ENCODE measurements around the gene ZMAT5.
A peak's percentile ranks its signal among the peaks of the same experiment; 100 is the strongest.

ZMAT5 gene

DNA sequence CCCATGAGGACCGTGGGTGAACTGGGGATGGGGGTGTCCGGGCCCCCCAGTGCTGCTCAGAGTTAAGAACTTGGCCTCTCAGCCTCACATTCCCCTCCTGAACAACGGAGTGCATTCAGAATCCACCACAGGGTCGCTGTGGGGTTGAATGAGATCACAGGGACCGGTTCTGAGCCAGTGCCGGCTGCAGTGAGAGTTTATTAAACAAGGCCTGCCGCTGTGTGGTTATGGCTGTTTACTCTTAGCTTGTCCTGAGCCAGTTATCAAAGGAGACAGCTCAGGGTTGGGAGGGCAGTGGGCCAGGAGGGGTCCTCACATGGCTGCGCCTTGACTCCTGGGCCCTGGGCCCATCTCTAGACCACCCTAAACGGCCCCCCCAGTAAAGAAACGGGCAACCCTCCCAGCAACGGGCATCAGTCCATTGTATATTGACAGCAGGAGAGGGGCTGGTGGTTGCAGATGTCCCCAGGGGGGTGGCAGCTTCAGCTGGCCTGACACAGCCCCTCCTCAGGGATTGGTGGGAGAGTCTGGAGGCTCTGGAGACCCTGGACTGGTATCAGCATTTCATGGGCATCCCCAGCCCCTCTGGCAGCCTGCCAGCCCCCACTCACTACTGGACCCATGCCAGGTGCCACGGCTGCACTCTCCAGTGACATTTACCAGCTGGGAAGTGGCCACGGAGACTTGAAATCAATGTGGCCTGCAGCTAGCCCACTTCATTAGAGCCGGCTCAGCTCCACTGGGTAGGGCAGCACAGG is 62.1 kb downstream of the ZMAT5 start:
- DNase-seq: peak; percentile 49

DNA sequence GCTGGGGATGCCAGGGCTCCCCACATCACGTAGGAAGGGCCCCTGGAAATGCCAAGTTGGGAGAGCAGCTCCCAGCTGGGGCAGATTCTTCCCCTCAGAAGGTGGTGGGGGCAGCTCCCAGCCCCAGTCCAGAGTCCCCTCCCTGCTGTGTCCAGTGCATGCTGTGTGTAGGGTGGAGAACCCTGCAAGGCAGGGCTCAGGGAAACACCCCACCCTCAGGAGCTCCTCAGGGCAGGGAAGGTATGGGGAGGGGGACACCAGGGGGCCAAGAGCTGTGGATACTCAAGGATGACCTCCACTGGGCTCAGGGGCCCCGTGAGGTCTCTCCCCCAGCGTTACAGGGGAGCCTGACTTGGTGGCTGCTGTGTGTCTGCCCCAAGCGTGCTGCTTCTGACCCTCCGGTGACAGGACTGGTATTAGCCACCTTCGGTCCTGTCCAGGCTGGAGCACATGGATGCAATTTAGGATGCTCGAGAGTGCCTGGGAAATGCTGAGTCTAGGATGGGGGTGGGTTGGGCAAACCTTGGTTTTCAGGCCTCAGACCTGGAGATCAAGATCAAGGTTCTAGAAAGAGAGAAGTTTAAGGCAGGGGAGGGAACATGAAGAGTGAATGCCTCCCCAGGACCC is 63.1 kb downstream of the ZMAT5 start:
- no peak for DNase-seq

DNA sequence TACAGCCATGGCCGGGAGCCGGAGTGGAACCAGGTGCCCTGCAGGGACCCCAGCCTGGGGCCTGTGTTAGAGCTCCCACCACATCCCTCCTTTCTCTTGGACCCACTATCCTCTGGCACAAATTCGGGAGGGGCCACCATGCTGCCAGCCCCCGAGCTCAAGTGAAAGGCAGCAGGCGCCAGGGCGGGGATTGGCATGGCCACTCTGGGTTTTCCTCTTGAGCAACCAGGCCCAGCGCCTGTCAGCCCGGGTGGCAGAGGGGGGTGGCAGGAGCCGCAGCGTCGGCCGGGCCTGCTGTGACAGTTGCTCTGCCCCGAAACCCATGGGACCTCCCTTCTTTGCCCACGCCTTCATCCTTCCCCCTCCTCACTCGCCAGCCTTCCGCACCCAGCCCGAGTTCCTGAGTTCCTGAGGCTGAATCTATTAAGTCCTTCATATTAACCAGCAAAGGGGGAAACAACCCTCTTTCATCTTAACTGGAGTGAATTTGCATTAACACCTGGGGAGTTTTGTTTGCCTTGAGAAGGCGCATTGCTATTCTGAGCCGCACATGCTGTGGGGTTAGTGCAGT is 63.8 kb downstream of the ZMAT5 start:
- peak; percentile 69 for DNase-seq

DNA sequence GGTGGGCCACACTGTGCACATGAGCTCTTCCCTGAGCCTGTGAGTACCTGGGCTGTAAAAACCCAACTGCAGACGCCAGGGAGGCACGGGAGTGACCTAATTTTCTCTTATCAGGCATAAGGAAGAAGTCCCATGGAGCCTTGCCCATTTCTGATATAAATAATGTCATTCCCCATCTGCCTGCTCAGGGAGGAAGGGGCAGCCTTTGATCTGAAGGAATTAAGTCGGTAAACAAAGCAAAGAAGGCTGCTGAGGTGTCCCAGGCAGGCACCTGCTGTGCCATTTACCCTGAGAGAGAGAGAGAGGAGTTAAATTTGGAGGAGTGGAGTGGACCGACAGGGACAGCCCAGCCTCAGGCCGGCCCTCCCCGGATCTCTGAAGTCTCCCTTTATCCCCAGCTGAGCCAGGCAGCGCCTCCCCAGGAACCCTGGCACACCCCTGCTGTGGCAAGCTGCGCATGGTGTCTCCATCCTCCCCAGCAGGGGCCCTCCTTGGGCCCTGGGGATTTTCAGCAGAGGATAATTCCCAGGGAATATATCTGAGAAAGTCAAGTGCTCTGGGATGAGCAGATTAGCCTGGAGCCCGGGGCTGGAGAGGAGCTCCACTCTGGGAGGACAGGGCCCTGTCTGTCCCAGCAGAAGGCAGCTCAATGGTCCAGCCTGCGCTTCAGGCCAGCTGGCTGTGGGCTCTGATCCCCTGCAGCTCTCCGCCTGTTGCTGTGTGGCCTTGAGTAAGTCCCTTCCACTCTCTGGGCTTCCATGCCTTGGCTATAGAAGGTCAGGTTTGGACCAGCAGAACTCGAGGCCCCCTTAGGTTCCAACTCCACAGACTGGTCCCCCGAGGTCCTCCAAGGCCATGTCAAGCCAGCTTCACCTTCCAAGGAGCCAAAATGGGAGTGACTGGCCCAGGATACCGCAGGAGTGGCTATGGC is 64.5 kb downstream of the ZMAT5 start:
- DNase-seq: peak; percentile 37

DNA sequence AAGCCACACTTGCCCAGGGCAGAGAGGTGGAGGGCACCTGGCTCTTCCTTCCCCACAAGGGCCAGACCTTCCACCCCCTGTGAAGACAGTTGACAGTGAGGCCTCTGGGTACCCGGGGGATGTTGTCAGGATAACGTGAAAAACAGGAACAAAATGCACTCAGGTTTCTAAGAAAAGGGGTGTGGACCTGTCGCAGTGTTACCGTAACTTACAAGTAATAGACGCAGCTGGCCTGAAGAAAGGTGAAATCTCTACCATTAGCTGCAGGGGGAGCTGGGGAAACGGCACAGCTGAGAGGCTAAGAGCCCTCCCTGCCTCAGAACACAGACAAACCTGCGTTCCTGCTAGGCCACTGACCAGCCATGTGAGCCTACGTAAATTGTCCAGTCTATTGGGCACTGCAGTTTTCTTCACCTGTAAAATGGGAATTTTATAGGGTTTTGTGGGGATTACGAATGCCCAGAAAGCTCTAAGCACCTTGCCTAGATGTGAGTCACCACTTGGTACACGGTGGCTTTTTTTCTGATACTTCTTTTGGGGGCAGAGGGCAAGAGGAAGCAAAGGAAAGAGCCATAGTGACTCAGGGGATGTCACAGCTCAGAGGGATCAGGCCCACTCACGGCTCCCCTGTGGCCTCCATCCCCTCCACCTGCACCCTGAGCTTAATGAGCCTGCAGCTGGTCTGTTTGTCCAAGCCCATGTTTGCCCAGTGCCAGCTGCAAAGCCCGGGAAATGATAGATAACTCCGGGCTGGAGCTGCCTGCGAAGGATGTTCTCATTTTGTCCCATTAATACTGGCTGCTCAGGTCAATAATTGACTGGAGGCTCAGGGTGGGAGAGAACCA is 65.4 kb downstream of the ZMAT5 start:
- DNase-seq: peak; percentile 68

DNA sequence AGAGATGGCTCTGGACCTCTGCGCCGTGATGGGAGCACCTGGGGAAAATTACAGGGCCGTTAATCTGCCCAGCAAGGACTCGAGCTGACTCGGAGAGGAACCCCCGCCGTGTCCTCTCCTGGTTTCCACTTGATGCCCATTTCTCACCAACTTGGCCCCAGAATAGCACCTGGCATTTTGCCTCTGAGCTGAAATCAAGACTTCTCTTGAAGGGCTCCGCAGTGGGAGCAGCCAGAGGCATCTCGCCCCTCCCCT is 66.0 kb downstream of the ZMAT5 start:
- DNase-seq: peak; percentile 45

DNA sequence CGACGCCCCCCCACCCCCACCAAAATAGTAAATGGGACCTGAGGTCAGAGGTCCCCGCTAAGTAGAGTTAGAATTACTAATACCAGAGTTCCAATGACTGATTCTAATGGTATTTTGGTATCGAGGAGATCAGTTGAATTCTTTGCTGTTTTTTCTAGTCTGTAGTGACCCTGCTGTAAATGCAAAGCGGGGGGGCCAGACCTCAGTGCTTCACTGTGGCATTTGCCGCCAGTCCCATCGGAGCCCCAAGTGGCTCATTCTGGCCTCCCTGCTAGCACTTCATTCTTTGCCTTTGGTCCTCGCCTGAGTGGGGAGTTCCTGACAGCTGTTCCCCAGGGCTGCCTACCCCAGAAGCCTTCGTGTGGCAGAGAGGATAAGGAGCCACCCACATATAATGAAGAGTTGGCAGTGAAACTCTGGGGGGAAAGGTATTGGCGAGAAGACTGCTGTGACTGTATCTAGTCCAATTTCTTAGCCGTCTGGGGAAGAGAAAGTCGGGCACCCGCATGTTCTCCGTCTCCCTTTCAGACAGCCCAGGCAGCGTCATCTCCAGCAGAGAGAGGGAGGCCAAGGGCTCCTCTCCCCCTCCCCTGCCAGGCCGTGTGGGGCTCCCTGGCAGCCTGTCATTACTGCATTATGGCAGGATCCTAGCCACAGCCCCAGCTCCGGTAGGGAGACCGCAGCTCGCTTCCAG is 66.5 kb downstream of the ZMAT5 start:
- DNase-seq: no peak

DNA sequence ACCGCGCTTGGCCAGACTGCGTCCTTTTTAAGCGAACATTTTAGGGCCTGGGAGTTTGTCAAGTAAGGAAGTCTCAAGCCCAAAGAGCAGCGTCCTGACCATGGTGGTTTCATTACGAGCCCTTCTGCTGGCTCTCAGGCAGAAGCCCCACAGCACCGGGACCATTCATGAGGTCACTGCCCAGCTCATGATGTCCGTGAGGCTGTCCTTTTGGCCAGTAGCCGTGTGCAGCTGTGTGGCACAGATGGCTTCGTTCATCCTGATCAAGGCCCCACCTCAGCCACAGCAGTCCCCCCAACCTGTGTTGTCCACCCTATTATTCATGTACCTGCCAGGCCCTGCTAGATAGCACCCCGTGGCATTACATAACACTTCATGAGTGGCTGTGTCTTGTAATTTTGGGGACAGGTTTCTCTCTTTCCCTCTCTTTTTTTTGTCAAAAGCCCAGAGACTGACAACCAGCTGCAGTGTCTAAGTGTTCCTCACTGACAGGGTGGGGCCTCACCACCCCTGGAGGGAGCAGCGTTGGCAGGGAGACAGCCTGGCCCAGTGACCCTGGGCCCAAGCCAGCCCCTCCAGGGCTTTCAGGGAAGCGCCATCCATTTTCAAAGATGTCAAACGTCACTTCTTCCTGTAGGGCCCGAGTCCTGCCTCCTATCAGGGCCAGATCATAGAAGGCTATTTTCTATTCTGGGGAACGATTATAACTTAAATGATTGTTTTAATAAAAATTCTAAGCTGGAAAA is 68.8 kb downstream of the ZMAT5 start:
- DNase-seq: no peak

DNA sequence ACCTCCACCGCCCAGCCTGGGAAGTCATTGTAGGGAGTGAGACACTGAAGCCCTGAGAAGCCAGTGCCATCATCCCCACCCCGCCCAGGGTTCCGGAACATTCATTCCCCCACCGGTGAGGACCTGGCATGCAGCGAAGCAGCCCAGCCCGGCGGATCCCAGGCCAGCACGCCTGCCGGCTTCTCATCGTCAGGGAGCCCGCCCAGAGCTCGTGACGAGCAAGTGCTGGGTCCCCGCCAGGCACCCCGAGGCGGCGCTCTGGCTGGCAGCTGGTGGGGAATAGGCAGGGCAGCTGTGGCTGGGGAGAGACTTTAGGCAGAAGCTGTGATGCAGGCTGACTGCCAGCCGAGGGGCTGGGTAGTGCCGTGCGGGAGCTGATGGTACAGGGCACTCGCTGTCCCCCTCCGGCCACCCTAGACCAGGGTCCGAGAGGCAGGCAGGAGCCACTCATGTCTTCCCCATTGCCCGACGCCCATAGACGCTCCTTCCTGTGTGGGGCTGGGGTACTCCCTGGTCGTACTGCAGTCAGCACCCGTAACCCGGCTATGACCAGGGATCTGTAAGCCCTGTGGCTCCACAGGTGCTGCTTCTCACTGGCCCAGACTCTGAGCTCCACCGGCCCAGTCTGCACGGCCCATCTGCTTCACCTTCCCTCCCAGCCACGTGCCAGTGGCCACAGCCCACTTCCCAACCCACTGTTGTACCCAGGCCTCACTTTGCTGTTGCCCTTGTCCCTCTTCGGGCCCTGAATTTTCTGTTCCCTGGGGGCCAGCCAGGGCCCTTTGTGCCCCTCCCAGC is 71.5 kb downstream of the ZMAT5 start:
- DNase-seq: peak; percentile 89

DNA sequence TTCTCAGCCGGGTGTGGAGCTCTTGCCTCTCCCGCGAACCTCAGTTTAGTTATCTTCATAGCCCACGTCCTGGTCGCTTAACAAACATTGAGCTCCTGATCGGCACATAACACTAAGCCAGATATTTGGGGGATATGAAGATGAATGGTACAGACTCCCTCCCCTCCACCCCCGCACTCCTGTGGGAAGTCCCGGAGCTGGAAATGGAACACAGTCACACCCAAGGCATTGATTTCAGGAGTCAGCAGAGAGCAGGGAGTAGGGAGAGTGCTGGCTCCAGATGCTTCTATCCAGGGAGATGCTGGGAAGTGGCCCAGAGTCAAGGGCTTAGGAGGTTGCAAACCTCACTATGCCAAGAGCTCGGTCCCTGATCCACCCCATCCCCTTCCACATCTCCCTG is 73.1 kb downstream of the ZMAT5 start:
- DNase-seq: no peak

DNA sequence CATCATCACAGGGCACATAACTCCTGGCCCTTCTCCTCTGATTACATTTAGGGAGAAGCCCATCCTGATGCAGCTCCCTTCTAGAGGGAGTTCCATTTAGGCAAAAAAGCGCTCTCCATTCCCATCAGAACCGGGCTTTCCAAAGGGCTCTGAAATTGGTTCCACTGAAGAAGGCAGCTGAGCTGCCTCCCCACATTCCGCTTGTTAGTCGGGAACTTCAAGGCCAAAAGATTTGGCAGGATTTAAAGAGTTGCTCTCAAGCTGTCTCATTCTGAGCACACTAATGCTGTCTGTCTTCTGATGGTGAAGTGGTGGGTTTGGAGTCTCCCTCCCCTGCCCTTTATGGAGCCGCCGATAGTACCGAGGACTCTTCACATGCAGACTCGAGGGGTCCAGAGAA is 73.6 kb downstream of the ZMAT5 start:
- no peak for DNase-seq

DNA sequence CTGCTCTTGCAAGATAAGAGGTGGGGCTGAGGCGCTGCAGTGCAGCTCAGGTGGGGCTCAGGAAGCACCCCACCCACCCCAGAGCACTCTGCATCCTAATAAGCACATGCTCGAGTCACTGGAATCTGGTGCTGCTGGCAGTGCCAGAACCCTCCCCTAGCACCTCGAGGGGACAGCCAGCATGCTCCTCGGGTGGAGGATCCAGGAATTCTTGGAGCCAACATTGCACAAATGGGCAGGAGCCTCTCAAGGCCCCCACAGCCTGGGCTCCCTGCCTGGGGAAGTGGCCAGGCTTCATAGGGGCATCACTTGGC is 74.5 kb downstream of the ZMAT5 start:
- DNase-seq: no peak

DNA sequence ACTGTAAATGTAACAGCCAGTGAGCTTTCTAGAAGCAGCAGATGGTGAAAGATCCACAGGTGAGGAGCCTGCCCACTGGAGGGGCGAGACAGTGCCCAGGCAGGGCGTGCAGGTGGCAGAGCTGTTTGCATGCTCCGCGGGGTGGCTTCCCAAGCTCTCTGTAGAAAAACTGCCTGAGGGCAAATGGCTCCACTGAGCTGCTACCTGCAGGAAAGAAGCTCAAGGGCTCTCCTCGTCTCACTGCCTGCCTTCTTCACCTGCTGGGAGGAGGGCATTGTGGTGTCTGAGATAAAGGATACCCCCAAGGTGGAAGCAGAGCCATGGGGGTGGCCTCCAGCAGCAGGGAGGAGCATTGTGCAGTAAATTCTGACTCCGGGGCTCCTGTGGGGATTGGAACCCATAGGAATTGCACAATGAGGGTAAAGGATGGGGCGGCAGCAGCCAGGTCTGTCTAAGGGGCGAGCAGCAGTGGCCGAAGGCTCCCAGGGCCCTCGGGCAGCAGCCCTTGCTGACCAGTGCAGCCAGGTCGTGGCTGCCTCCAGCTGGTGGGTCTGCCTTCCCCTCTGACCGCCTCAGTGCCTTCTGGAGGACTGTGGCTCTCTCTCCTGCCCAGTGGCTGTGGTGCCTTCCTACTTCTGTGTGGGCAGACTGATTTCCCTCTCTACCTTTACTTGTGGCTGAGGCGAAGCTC is 75.0 kb downstream of the ZMAT5 start:
- peak; percentile 93 for DNase-seq

DNA sequence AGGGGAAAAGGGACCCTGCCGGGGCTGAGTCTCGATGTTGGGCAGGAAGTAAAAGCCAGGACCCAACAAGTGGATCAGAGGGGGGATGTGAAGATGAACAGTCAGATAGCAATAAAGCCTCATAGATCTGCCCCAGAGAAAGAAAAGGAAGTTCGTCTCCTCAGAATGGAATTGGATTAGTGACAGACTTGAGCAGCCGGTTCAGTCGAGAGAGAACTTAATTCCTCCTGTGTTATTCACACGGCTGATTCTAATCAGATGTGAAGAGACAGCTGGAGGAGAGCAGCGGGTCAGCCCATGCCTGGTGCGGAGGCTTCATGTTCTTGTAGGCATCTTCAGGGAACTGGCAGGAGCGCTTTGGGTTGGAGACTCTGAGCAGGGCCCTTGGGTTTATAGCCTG is 76.3 kb downstream of the ZMAT5 start:
- no peak for DNase-seq

DNA sequence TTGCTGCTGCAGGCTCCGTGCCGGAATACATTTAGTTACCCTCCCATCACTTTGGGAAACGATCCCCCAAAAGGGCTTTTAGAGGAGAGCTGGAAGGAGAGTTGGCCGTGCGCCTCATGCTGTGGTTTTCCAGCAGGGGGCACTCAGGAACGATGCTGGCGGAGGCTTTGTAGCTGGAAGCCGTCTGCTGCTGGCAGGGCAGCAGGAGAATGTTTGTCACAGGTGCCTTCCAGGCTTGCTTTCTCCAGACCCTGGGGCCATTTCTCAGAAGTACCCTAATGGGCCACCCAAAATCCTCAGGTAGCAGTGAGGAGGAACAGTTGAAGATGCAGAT is 77.0 kb downstream of the ZMAT5 start:
- DNase-seq: peak; percentile 57

DNA sequence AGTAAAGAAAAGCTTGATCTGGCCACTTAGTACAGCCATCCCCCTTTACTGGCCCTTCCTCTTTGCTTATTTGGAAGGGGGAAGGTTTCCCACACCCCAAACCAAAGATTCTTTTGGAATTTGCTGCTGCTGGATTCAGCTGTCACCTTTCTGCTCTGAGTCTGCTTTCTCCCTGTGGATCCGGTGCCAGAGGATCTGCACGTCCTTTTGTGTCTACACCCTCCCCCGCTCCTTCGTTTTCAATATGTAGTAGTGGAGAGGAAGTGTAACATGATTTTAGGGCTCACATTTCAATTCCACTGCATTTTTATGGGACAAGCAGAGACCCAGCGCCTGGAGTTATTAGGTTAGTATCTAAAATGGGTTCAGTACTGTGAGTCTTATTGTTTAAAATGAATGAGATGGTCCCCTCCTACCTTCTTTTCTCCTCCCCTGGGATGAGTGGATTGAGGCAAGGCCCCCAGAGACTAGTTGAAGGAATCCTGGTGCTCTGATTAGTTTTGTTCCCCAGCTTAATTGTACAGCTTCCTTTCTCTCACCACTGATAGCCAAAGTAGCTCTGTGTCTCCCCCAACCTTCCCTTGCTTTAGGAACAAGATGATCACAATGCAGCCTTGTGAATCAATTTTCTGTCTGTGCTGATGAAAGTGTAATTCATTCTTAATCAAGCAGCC is 77.5 kb downstream of the ZMAT5 start:
- DNase-seq: peak; percentile 7

DNA sequence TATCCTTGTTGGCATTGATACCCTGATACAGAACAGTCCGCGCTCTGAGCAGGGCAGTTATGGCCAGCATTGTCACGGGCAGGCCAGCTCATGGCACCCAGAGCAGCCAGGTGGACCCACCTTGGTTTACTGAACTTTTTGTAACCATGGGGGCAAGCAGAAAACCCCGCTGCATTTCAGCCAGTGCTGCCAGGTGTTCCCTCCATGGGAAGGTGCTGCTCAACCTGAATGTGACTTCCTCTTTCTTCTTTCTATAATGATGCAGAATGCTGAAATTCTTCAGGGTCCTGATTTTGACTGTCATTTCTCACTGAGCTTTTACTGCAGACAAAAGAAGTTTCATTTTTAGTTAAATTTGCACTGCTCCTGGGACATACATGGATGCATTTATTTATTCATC is 82.6 kb downstream of the ZMAT5 start:
- no peak for DNase-seq

DNA sequence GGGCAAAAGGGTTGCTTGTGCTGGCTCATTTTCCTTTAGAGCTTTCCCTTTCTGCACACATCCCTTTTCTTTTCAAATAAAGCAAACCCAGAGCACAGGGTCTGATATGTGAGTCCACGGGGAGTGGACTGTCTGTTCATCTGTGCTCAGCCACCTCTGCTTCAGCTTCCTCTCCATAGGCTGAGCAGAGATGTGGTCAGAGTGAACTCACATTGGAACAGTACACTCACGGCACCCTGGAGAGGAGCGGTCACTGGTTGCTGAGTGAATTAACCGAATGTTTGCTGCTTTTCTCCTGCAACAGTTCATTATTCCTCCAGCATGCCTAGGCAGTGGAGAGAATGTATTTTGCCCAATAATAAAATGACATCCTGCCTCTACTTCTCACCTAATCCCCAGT is 83.3 kb downstream of the ZMAT5 start:
- DNase-seq: no peak
